Dermis blood vessel endothelial cell (primary cell): ENCODE results near the gene ARFGAP2. TPM values are rescaled to one million over a fixed set of nuclear protein-coding genes. Genes with fewer than 3 reads are reported as not detected.

Experiments
- DNase-seq: peaks from one replicate; pipeline ENCODE4 v3.0.0; 2010
- total RNA-seq: library from RNA; depleted of rRNA; stranded (reverse); fragments of >200 nt; gene quantifications from 2 replicates; pipeline ENCODE4 v1.2.3, GENCODE V29; 2014

Gene ARFGAP2
- total RNA-seq, 1 donor from 2014 or later: 177 TPM

GRCh38 chr11:47186700-47187695 lies 10.3 kb upstream of the ARFGAP2 start:
- DNase-seq: peak; percentile 35

DNA sequence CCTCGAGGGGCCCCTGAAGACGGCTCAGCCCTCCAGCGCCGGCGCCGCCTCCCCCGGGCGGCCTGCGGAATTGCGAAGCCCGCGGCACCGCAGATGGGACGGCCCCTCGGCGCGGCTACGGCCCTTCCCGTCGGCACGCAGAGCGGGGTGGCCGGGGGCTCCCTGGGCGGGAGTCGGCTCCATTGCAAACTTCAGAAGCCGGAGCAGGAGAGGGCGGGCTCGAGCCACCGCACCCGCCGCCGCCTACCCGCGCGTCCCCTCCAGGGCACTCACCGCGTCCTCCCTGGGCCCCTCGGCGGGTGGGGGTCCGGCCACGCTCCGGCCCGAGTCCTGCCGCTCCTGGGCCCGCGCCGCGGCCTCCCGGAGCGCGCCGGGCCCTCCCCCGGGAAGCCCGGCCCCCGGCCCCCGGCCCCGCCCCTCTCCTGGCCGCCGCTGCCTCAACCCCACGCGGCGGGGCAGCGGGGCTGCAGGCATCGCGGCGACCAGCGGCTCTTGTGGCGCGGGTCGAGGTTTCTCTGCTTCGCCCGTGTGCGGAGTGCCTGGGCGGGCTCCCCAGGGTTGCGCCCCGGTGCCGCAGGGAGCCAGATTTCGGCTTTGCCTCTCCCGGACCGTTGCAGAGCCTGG lies 9.5 kb upstream of the ARFGAP2 start, which contains the start of gene PACSIN3:
TSS of gene PACSIN3 (minus strand) at position 359 of the 624 bp plus-strand sequence. CDS start 3,707 bp downstream, outside the sequence.
- peak; percentile 60 for DNase-seq

DNA sequence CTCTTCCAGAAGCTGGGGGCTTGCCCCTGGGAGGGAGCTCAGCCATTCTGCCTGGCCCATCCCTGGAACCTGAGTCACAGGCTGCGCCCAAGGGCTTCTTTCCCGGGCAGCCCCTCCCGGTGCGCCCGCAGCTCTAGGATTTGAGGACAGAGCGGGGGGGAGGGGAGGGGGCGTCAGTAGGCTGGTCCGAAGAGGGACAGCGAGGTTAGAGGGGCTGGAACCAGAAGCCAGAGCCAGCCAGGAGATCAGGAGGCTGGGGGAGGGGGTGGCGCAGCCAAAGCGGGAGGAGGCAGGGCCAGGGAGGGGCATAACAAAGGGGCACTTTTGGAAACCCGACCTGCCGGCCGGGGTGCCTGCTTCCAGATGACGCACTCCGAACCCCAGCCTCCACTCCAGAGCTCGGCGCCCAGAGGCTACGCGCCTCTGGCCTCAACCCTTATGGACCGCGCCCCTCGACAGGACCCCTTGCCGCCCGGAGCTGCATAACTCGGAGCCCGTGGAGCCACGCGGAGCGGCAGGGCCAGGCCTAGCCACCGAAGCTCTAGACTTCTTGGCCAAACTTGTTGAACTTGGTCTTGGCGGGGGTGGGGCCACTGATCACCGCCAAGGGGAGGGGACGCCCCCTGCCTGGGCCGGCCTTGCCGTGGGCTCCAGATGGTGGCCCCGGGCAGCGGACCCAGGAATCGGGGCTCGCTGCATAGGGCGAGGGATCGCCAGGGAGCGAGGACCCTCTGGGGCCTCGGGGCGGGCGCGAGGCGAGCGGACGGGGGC lies 8.8 kb upstream of the ARFGAP2 start:
- peak; percentile 26 for DNase-seq

DNA sequence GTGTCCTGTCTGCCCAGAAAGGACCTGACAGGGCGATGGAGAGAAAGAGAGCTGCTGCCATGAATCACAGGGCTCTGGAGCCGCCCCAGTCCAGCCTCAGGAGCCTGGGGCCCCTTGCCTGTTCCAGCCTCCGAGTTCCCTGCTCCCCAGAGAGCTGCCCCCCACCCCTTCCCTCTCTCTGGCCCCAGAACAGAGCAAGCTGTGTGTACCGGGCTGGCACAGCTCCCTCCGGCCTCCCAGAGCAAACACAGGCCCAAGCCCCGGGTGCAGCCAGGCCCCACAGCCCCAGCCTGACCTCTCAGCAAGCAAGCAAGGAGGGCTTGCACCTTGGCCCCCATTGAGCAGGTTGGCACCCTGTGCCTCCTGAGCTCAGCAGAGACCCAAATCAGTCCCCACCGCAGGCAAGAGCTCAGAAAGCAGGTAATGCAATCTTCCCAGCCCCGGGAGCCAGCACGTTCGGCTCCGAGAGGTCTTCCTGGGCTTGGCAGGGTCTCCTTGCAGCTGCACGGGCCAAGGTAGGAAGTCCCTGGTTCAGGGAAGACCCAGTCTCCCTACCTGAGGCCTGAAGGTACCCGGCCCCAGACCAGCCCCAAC lies 8.1 kb upstream of the ARFGAP2 start:
- DNase-seq: no peak

- no peak for DNase-seq
These were observed 7.3 kb upstream of the ARFGAP2 start for GRCh38 chr11:47183969-47184368.

DNA sequence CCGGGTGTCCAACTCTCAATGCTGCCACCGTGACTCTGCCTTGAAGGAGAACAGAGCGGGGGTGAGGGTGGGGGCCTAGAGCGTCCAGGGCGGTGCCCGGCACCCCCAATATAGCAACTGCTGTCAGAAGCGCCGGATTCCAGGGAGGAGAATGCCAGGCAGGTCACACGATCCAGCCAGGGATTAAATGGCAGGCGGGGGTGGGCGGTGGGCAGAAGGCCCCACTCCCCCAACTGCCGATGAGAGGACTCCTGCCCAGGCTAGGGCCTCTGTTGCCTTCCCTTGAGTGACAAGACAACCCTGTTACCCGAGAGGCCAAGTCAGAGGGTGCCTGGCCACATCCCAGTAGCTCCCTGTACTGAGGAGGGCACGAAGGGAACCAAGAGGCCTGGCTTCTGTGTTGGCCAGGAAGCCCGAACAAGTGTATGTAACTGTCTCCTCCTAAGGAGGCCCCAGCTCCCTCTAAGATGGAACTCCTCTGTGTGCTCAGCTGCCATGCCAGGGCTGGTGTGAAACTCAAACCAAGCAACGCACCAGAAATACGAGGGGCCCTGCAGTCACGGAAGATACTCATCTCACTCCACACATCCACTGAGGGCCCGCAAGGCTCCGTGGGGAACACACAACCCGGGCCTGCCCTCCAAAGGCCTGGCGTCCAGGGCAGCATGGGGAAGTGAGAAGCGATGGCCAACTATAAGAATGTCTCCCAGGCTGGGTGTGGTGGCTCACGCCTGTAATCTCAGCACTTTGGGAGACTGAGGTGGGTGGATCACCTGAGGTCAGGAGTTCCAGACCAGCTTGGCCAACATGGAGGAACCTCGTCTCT lies 6.6 kb upstream of the ARFGAP2 start:
- DNase-seq: no peak

GRCh38 chr11:47182380-47182779 lies 5.7 kb upstream of the ARFGAP2 start:
- DNase-seq: no peak

- no peak for DNase-seq
These were observed 4.6 kb upstream of the ARFGAP2 start for GRCh38 chr11:47181271-47181670.

GRCh38 chr11:47180006-47180787 lies 3.5 kb upstream of the ARFGAP2 start:
- DNase-seq: no peak

DNA sequence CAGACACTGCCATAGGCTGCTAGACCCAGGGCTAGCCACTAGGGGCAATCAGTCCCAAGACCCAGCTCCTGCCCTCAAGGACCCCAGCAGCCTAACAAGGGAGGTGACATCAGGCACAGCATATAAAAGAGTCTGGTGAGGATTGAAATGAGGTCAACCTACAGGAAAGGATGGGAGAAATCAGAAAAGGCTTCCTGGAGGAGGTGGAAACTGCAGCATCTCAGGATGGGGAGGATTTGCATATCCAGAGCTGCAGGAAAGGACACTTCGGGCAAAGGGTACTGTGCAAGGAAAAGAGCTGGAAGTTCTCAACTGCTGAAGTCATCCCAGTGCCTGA lies 2.9 kb upstream of the ARFGAP2 start:
- DNase-seq: peak; percentile 75

DNA sequence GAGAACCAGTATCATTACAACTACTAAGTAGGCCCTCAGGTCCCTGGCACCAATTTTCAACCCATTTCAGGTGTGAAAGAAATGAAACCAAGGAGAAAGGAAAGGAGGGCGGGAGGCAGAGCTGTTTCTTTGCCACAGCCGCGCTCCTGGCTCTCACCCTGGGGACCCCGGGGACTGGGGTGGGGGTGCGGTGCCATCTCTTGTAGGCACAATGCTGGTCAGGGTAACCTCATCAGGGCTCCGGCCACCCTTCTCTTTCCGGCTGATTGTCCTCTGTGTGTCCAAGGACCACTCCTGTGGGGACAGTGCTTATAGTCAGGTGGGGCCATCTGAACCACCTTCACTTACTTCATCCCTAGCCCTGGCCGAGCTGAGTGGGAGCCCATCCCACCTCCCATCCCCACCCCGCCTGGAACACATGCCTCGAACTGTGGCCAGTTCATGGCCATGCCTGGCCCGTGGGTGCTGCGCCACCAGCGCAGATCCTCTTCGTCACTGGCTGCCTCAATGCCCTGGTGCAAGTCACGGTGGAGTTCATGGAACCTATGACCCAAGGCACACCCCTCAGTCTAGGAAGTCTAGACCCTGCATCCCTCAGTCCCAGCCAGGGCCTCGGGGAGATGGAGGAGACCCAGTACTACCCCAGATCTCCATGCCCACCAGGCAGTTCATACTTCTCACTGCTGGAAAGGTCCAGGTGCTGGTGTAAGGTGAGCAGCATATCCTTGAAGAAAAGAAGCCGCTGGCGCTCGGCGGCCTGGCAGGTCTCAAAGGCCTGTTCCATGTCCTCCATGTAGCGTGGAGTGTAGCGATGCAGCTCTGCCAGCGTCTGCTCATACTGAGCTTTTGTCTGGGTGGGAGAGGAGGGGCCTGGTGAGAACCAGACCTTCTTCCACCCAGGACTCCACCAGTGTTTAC lies 2.3 kb upstream of the ARFGAP2 start:
- no peak for DNase-seq

DNA sequence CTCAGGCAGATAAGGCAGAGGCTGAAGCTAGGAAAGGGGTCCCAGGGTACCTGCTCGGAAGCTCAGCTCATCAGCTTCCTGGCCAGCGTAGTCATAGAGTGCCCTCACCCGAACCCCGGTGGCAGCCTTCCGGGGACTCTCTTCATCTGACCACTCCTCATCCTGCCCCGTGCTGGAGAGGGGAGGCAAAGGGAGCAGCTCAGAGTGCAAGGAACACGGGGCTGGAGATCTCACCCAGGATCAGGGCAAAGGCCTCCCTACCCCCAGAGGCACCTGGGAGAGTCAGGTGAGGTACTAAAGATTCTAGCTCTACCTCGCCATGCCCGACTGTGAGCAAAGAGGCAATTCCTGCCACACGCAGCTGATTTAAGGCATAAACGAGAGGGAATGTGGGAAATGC lies 1.6 kb upstream of the ARFGAP2 start:
- no peak for DNase-seq

- DNase-seq: no peak
These were observed 1.2 kb upstream of the ARFGAP2 start for GRCh38 chr11:47177846-47178245.

GRCh38 chr11:47177229-47177845 lies 658 bp upstream of the ARFGAP2 start:
- peak; percentile 87 for DNase-seq

DNA sequence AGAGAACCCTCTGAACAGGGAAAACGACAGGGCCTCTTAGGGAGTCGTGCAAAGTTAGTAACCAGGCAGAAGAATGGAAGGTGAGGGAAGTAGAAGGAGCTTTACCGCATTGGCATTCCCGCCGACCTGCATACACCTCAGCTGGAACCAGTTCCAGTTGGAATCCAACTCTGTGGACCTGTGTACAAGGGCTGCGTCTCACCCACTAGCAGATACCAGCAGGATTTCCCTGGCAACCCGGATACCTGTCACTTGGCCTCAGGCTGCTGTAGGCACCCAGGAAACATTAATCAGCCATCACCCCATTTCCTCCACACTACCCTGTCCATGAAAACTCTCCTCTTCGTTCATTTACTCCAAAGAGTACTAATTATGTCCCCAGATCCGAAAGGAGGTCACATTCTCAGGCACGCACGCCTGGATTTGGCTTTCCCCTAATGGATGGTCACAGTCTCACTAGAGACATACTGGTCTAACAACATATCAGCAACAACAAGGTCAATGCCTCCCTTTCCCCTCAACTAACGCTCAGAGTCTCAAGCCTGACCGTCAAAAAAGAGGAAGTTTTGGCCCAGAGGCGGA lies 842 bp downstream of the ARFGAP2 start:
- DNase-seq: no peak

DNA sequence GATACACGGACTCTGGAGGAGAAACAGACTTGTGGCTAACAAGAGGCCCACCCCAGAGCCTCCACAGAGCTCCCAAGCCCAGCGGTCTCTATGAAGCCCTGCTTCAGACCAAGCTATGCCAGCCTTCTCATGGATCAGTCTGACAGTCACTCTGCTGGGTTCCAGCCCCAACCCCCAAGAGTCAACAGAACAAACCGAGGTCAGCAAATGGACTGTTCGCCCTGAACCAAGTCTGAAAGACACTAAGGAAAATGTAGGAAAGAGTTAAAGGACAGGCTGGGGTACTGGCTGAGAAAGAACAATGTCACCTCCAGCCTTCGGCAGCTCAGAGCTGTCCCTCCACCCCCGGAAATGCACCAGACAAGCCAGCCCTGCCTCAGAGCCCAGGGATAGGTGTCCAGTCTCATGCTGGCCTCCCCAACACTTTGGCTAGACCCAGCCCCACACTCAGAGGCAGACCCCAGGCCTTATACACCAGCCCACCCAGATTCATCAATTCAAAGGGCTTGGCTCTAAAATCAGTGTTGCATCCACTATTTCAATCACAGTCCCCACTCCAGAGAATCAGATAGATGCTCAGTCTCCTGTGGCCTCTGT lies 3.8 kb downstream of the ARFGAP2 start:
- no peak for DNase-seq

- DNase-seq: no peak
These were observed 4.8 kb downstream of the ARFGAP2 start for GRCh38 chr11:47171856-47172255.

DNA sequence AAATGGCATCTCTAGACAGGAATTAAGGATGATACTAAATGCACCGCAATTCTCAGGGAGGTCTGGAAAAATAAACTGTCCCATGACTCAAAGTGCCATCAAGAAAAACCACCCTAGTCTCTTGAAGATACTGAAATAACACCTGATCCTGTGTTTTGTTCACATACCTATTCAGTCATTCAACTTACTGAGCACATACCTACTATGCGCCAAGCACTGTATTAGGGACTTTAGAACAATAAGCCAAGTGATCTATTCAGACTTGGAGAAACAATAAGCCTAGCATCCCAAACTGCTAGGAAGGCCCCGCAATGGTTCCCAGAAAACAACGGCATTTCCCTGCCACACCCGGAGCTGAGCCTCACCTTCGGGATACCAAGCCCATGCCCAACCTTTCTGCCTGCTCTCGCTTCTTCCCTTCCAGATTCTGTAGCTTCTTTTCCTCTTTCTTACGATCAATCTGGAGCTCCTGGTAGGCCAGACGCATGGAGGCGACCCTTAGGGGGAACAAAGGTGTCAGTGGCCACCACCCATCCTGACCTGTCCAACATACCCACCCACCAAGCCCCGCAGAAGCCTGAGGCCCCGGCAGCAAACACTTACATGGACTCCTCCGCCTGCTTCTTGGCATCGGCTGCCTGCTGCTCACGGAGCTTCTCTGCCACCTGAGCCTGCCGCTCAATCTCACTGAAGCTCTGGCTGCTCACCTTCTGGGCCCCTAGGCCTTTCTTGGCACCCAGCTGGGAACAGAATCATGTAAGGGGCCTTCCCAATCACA lies 5.4 kb downstream of the ARFGAP2 start:
- DNase-seq: no peak
